IMR-90 (cell line): Measurements from ENCODE around the gene CC2D2B. TPM values are rescaled to one million over a fixed set of nuclear protein-coding genes. Genes with fewer than 3 reads are reported as not detected.

Experiments
- ATAC-seq: fragments of 200-7000 bp; cut with Tn5 transposase; 2 replicates; pipeline ENCODE4 v1.9.1; 2020; ENCODE audit warnings: low read depth, mild to moderate bottlenecking, moderate library complexity
- BruUV-seq: library from RNA; stranded (reverse); fragments of 400-500 nt; replicated peaks from 2 replicates; lab custom pipeline; 2021; lab: Mats Ljungman, UMichigan
- CTCF ChIA-PET: fragments of 300-600 bp; formaldehyde crosslinking; extraction: SDS; loops from one replicate; lab custom pipeline; 2021; ENCODE audit warnings: antibody characterized with exemption; lab: Yijun Ruan, JAX
- POLR2A ChIA-PET: fragments of 300-600 bp; sonication (Branson Sonifier 250); formaldehyde crosslinking; loops from one replicate; lab custom pipeline; 2022; ENCODE audit warnings: antibody characterized with exemption; ENCODE audit not compliant: unreplicated experiment; lab: Charles Lee
- DNase-seq: peaks from one replicate; pipeline ENCODE4 v3.0.0; 2013
- H2AFZ ChIP-seq: replicated peaks from 2 replicates; pipeline ENCODE3; 2013; ENCODE audit warnings: low read length, mild to moderate bottlenecking; ENCODE audit not compliant: poor library complexity
- H2AK5ac ChIP-seq: 2 replicates; pipeline ENCODE4 v1.6.1; 2013; ENCODE audit warnings: low read depth, low read length, inconsistent platforms
- H2AK9ac ChIP-seq: replicated peaks from 2 replicates; pipeline ENCODE3; 2013; ENCODE audit warnings: mild to moderate bottlenecking, low read depth, low read length, moderate library complexity; ENCODE audit not compliant: poor library complexity
- H2BK120ac ChIP-seq: 2 replicates; pipeline ENCODE4 v1.6.1; 2013; ENCODE audit warnings: low read depth, low read length, inconsistent platforms
- H2BK15ac ChIP-seq: 3 replicates; pipeline ENCODE4 v1.6.1; 2013; ENCODE audit warnings: low read depth, low read length, inconsistent platforms
- H2BK20ac ChIP-seq: 2 replicates; pipeline ENCODE4 v1.6.1; 2013; ENCODE audit warnings: low read depth, mild to moderate bottlenecking, inconsistent platforms, low read length, moderate library complexity
- H2BK5ac ChIP-seq: 2 replicates; pipeline ENCODE4 v1.6.1; 2013; ENCODE audit warnings: mild to moderate bottlenecking, low read depth, low read length, inconsistent platforms; ENCODE audit not compliant: poor library complexity, severe bottlenecking
- H3K14ac ChIP-seq: replicated peaks from 2 replicates; pipeline ENCODE4 v1.6.1; 2013; ENCODE audit warnings: low read depth, low read length, inconsistent platforms
- H3K18ac ChIP-seq: 2 replicates; pipeline ENCODE4 v1.6.1; 2013; ENCODE audit warnings: low read depth, low read length, control low read depth
- H3K23ac ChIP-seq: 2 replicates; pipeline ENCODE4 v1.6.1; 2013; ENCODE audit warnings: low read depth, low read length, inconsistent platforms
- H3K27ac ChIP-seq: 2 replicates; pipeline ENCODE4 v1.5.1; 2013; ENCODE audit warnings: mild to moderate bottlenecking, control low read depth, low read length; ENCODE audit not compliant: insufficient read depth
- H3K27me3 ChIP-seq: 2 replicates; pipeline ENCODE4 v1.6.1; 2013; ENCODE audit warnings: low read length; ENCODE audit not compliant: control insufficient read depth, insufficient read depth
- H3K36me3 ChIP-seq: 2 replicates; pipeline ENCODE4 v1.6.1; 2013; ENCODE audit warnings: low read length, mixed read lengths; ENCODE audit not compliant: control insufficient read depth, insufficient read depth
- H3K4ac ChIP-seq: 2 replicates; pipeline ENCODE4 v1.6.1; 2013; ENCODE audit warnings: low read depth, low read length, inconsistent platforms
- H3K4me1 ChIP-seq: 2 replicates; pipeline ENCODE4 v1.6.1; 2013; ENCODE audit warnings: low read length, mixed read lengths; ENCODE audit not compliant: control insufficient read depth, insufficient read depth
- H3K4me2 ChIP-seq: 2 replicates; pipeline ENCODE4 v1.6.1; 2013; ENCODE audit warnings: low read depth, mild to moderate bottlenecking, control low read depth, low read length, moderate library complexity
- H3K4me3 ChIP-seq: 2 replicates; pipeline ENCODE4 v1.5.1; 2013; ENCODE audit warnings: low read depth, mild to moderate bottlenecking, control low read depth, low read length, moderate library complexity; ENCODE audit not compliant: insufficient read depth
- H3K56ac ChIP-seq: 2 replicates; pipeline ENCODE4 v1.6.1; 2013; ENCODE audit warnings: low read length, inconsistent platforms; ENCODE audit not compliant: insufficient read depth; ENCODE audit errors: extremely low read depth
- H3K79me1 ChIP-seq, 2 experiments: 2 replicates each; pipeline ENCODE4 v1.6.1; 2013; ENCODE audit warnings: low read length in 2 of 2, inconsistent platforms in 1 of 2, low read depth in 1 of 2
- H3K9ac ChIP-seq: 2 replicates; pipeline ENCODE4 v1.6.1; 2013; ENCODE audit warnings: low read depth, low read length, control low read depth
- H3K9me1 ChIP-seq: 2 replicates; pipeline ENCODE4 v1.6.1; 2013; ENCODE audit warnings: low read length, inconsistent platforms; ENCODE audit not compliant: insufficient read depth
- H3K9me3 ChIP-seq: 2 replicates; pipeline ENCODE4 v1.6.1; 2013; ENCODE audit warnings: low read length; ENCODE audit not compliant: control insufficient read depth, insufficient read depth
- H4K20me1 ChIP-seq: 2 replicates; pipeline ENCODE4 v1.6.1; 2013; ENCODE audit warnings: low read length, inconsistent platforms; ENCODE audit not compliant: insufficient read depth
- H4K5ac ChIP-seq: 2 replicates; pipeline ENCODE4 v1.6.1; 2013; ENCODE audit warnings: mild to moderate bottlenecking, low read depth, low read length, control low read depth
- H4K8ac ChIP-seq, 2 experiments: 2 replicates each; pipeline ENCODE4 v1.6.1; 2013; ENCODE audit warnings: low read depth in 2 of 2, low read length in 2 of 2, control low read depth in 1 of 2, inconsistent platforms in 1 of 2
- H4K91ac ChIP-seq: 2 replicates; pipeline ENCODE4 v1.6.1; 2013; ENCODE audit warnings: low read depth, low read length, inconsistent platforms; ENCODE audit not compliant: insufficient read depth
- CEBPB ChIP-seq: IDR thresholded peaks from 2 replicates; pipeline ENCODE4 v1.6.1; 2012; ENCODE audit warnings: low read depth, low read length, improper control_type of control experiment
- CHD1 ChIP-seq: IDR thresholded peaks from 2 replicates; pipeline ENCODE4 v1.6.1; 2012; ENCODE audit warnings: low read depth, low read length, improper control_type of control experiment
- MXI1 ChIP-seq: IDR thresholded peaks from 2 replicates; pipeline ENCODE4 v1.6.1; 2012; ENCODE audit warnings: low read depth, mild to moderate bottlenecking, low read length, moderate library complexity, borderline replicate concordance
- POLR2A ChIP-seq: IDR thresholded peaks from 2 replicates; pipeline ENCODE4 v1.6.1; 2012; ENCODE audit warnings: mild to moderate bottlenecking, low read depth, low read length
- RAD21 ChIP-seq: IDR thresholded peaks from 2 replicates; pipeline ENCODE4 v1.6.1; 2012; ENCODE audit warnings: low read length, improper control_type of control experiment
- RFX5 ChIP-seq: IDR thresholded peaks from 2 replicates; pipeline ENCODE4 v1.8.0; 2012; ENCODE audit warnings: low read depth, mild to moderate bottlenecking, low read length, moderate library complexity
- SMC3 ChIP-seq: fragments of 150-350 bp; IDR thresholded peaks from 2 replicates; pipeline ENCODE4 v1.6.1; 2016; ENCODE audit warnings: low read depth, mild to moderate bottlenecking, antibody characterized with exemption, low read length, moderate library complexity
- USF2 ChIP-seq: fragments of 150-350 bp; IDR thresholded peaks from 2 replicates; pipeline ENCODE4 v1.6.1; 2017; ENCODE audit warnings: mild to moderate bottlenecking, antibody characterized with exemption, low read length, low read depth
- WGBS, 2 experiments: methylation state at CpG; one replicate each; pipeline versions ENCODE4 v1.1.5 to v1.1.7; 2013; ENCODE audit warnings: missing lambda C conversion rate in 2 of 2; ENCODE audit not compliant: insufficient read length in 1 of 2; ENCODE audit errors: extremely low coverage in 2 of 2; 5-methylcytosine and 5-hydroxymethylcytosine counted together
- dilution Hi-C: fragments of 300-500 bp; cut with HindIII; formaldehyde crosslinking; loops from one replicate; pipeline ENCODE4 v1.14.3; 2018; ENCODE audit warnings: low sequenced_read_pairs; ENCODE audit not compliant: unreplicated experiment
- in situ Hi-C: fragments of 300-500 bp; cut with MboI; formaldehyde crosslinking; loops from 3 replicates; pipeline ENCODE4 v1.14.3; 2019; ENCODE audit warnings: low sequenced_read_pairs, inconsistent platforms, mixed read lengths
- intact Hi-C: fragments of 100-400 bp; cut with micrococcal nuclease; formaldehyde crosslinking; loops from 2 replicates; pipeline ENCODE4 v1.10.0; 2022
- polyA plus RNA-seq, 3 experiments: library from polyadenylated mRNA; depleted of rRNA; stranded (reverse); fragments of >200 nt; gene quantifications; 2 replicates each; pipeline ENCODE4 v1.2.3, GENCODE V29; 2012; ENCODE audit warnings: low replicate concordance in 1 of 3
- total RNA-seq: library from RNA; depleted of rRNA; stranded (reverse); fragments of >200 nt; gene quantifications from 2 replicates; pipeline ENCODE4 v1.2.3, GENCODE V29; 2012
- TF ChIP-seq, protein P1 (sequence below): conservative IDR thresholded peaks from 2 replicates; pipeline ENCODE4 v1.5.1; 2012; ENCODE audit warnings: mild to moderate bottlenecking, low read depth, low read length, improper control_type of control experiment

CC2D2B gene
- total and polyA plus RNA-seq, 2 of the 4 experiments (the other 2 are of a cell fraction): not detected

DNA sequence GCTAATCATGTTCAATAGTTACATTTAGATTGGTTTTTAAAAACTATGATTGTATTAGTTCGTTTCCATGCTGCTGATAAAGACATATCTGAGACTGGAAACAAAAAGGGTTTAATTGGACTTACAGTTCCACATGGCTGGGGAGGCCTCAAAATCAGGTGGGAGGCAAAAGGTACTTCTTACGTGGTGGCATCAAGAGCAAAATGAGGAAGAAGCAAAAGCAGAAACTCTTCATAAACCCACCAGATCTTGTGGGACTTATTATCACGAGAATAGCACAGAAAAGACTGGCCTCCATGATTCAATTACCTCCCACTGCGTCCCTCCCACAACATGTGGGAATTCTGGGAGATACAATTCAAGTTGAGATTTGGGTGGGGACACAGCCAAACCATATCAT, 34.1 kb upstream of the CC2D2B start:
- Histone ChIP-seq H3K79me1 (no peaks in the 10 kb centered on the region), H2AK9ac (no peak overlapping the region), H3K27ac (no peak overlapping the region), H4K5ac (no peak overlapping the region), H4K20me1 (no peaks in the 10 kb centered on the region), H3K56ac (no peak overlapping the region), H4K91ac (no peak overlapping the region), H3K23ac (no peak overlapping the region), H3K4me1 (no peaks in the 10 kb centered on the region), H3K14ac (no peak overlapping the region), H4K8ac (no peak overlapping the region), H3K18ac (no peak overlapping the region), H2BK15ac (no peak overlapping the region), H3K9me3 (no peaks in the 10 kb centered on the region), H3K4me3 (no peak overlapping the region), H3K4me2 (no peak overlapping the region), H3K9ac (no peak overlapping the region), H2BK120ac (no peak overlapping the region), H2AK5ac (no peak overlapping the region), H3K4ac (no peak overlapping the region), H2BK5ac (no peak overlapping the region), H3K27me3 (no peaks in the 10 kb centered on the region), H3K9me1 (no peaks in the 10 kb centered on the region; the same call in 1 of the 2 replicates), H2BK20ac (no peak overlapping the region), H3K36me3 (0 out of 2 replicates have a peak, but pooled peaks cover 2% of the 10 kb centered on the region), H2AFZ (no peak overlapping the region)
- in situ Hi-C loops (no loop called here), dilution Hi-C loops (no loop called here), intact Hi-C loops (no loop called here)
- no TSS peak for BruUV-seq
- DNase-seq (no peak), ATAC-seq (no peak)
- WGBS, 2 experiments: no CpG with 5 or more reads among the region's 4 CpGs
- POLR2A ChIA-PET: no interaction called here
- CTCF ChIA-PET: interaction anchor here (0.9 kb wide), 1 partner anchor 180 kb away, joined by 3 read pairs; the partner anchor contains the start of gene TCTN3
- TF ChIP-seq RFX5 (no peak), USF2 (no peak), CEBPB (no peak), MXI1 (no peak), CHD1 (no peak), POLR2A (no peak), SMC3 (no peak), RAD21 (no peak)
- TF ChIP-seq, protein P1, sequence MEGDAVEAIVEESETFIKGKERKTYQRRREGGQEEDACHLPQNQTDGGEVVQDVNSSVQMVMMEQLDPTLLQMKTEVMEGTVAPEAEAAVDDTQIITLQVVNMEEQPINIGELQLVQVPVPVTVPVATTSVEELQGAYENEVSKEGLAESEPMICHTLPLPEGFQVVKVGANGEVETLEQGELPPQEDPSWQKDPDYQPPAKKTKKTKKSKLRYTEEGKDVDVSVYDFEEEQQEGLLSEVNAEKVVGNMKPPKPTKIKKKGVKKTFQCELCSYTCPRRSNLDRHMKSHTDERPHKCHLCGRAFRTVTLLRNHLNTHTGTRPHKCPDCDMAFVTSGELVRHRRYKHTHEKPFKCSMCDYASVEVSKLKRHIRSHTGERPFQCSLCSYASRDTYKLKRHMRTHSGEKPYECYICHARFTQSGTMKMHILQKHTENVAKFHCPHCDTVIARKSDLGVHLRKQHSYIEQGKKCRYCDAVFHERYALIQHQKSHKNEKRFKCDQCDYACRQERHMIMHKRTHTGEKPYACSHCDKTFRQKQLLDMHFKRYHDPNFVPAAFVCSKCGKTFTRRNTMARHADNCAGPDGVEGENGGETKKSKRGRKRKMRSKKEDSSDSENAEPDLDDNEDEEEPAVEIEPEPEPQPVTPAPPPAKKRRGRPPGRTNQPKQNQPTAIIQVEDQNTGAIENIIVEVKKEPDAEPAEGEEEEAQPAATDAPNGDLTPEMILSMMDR: no peak
